HG02840 (cell line): ENCODE measurements around the gene GRIK4.
A peak's percentile ranks its signal among the peaks of the same experiment; 100 is the strongest.

Experiments used
- ATAC-seq: cut with Tn5 transposase; IDR thresholded peaks from one replicate; pipeline ENCODE4 v1.9.1; 2021; ENCODE audit warnings: mild to moderate bottlenecking, moderate library complexity, moderate number of reproducible peaks; ENCODE audit not compliant: unreplicated experiment, low FRiP score

The GRIK4 gene

DNA sequence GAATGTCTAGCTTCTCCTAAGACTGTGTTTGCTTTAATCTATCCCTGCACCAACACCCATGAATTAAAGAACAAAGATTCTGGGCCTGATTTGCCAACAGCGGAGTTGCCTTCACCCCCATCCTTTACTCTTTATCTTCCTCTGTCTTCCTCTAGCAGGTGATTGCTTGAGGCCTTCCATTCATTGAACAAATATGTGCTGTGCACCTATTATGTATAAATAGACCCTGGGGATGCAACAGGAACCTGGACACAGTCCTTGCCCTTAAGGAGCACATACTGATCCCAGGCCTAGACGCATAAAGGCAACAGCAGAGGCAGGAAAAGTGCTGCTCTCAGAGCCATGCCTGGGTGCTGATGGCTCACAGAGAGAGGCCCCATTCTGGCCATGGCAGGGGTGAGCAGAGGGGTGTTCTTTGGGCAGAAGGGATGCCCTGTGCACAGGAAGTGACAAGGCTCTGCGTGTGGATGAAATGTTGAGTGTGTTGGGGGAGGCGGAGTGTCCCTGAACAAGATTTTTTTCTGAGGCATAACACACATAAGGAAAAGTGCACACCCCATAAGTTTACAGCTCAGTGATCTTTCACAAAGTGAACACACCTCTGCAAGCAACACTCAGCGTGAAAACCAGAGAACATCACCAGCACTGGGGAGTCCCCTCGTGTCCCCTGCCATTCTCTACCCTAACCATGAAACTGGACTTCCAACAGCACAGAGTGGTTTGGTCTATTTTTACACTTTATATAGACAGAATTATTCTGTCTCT, 145.9 kb downstream of the GRIK4 start:
- ATAC-seq = peak; percentile 48

- peak; percentile 56 for ATAC-seq
These were observed 146.5 kb downstream of the GRIK4 start for GRCh38 chr11:120658071-120658423.

- ATAC-seq = no peak
These were observed 147.5 kb downstream of the GRIK4 start for GRCh38 chr11:120659076-120659475.

DNA sequence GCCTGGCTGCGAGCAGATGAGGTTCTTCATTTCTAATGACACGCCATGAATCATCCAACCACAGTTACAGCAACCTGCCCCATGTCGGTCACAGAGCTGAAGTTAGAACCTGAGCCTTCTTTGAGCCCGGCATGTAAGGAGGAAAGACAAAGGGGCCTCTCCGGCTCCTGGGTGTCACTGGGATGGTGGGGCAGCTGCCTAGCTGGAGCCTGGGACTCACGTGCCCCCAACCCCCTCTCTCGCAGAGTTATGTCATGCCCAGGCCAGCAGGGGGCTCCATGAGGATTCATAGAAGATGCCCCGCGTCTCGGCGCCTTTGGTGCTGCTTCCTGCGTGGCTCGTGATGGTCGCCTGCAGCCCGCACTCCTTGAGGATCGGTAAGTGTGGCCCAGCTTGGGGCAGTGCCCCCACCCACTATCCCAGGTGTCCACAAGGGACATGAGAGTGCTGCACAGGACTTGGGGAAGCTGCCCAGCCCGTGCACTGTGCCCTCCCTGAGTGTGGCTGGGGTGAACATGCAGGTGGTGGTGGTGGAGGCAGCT, 148.5 kb downstream of the GRIK4 start:
- ATAC-seq = no peak

GRCh38 chr11:120662071-120662676, 150.6 kb downstream of the GRIK4 start:
- no peak for ATAC-seq

GRCh38 chr11:120663142-120663541, 151.6 kb downstream of the GRIK4 start:
- no peak for ATAC-seq

DNA sequence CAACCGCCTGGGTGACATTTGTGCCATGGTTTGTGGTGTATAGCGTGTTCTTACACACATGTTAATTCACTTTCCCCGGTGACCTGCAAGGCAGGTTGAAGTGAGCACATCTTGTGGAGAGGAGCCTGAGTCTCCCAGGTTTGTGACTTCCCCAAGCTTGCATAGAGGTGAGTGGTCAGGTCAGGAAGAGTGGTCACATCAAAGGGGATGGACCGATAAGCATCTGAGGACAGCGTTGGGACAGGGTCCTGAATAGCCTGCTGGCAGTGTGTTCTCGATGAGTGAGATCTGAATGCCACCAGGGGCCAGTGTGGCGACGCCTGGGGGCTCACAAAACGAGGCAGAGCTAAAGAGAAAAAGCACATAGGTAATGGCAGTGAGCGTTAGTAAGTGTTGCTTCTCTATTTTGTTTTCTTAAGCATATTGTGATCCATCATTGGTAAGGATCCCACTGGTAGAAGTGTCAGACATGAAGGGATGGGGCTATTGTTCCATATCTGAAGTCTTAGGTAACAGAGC, 154.6 kb downstream of the GRIK4 start:
- ATAC-seq = no peak

DNA sequence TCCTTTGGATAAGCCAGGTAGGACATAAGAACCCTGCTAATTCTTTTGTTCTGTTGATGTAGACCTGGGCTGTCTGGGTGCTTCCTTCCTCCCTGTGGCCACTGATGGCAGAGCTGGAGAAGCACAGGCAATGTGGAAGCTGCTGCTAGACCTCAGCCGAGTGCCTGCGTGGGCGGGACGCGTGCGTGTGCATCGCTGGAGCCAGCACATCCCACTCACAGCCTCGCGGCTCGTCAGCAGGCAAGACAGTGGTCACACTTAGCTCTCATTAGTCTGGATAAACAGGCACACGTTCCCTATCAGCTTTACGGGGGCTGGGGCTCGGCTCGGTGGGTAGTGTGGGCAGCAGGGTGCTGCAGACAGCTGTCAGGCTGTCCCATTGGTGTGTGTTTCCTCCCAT, 155.7 kb downstream of the GRIK4 start:
- no peak for ATAC-seq

GRCh38 chr11:120667934-120668333, 156.4 kb downstream of the GRIK4 start:
- no peak for ATAC-seq

- no peak for ATAC-seq
These were observed 157.0 kb downstream of the GRIK4 start for GRCh38 chr11:120668537-120668936.

DNA sequence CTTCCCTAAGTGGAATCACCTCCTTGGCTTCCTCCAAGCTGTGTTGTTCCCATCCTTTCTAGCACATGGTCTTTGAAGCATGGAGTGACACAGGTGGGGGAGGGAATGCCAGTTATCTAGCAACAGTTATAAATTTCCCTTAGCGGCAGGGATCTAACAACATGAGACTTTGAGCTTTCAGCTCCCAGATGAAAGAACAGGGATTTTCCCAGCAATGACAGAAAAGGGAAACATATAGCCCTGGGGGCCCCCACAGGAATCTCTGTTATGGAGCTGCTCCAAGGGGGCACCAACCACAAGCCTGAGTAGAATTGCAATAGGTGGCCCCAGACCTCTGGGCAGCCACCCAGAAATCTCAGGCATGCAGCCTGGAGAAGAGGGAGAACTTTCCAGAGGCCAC, 163.0 kb downstream of the GRIK4 start:
- no peak for ATAC-seq

DNA sequence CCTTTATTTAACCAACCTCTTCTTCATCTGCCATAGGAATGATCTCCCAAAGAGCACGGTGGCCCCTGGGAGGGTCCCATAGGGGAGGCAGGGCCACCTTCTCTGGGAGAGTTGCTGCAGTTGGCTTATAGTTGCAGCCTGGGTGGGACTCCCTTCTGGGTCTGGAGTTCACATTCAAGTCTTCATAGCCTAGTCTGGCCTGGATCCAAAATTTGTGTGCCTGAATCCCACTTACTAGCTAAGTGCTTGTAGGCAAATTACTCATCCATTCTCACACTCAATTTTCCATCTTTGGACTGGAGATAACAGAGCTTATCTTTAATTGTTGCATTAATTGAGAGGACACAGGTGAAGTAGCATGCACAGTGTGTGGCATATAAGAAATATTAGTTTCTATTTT, 163.6 kb downstream of the GRIK4 start:
- ATAC-seq = no peak

DNA sequence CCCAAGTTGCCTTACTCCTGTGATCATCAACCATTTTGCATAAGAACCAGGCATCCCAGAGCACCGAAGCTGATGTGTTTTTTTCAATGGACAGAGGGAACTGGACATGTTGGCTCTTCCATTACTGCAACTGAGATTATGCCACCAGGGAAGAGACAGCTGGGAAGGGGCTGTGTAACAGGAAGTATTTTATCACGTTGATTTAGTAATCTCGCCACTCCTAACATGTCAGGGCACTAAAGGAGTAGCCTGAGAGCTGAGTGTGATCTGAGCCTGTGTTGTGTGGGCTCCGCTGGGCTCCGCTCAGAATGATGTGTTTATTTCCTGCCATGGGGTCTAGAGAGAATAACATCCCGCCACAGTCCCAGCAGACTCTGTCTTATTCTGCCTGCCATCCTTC, 165.4 kb downstream of the GRIK4 start:
- ATAC-seq = no peak

DNA sequence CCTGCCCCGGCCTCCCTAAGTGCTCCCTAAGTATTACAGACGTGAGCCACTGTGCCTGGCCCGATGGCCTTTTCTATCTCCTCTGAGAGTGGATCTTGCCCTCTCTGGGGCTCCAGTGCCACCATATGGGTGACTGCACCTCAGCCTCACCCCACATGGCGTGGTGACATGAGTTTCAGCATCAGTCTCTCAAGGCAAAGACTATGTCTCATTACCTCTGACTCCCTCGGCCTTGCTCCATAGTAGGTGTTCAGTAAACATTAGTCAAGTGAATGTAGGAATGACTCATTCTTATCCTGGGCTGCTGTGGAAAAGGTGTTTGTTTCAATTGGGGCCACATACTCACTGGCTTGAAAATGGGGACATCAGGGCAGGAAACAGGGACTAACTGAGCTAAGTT, 168.8 kb downstream of the GRIK4 start:
- ATAC-seq = no peak

- ATAC-seq = no peak
These were observed 170.1 kb downstream of the GRIK4 start for GRCh38 chr11:120681434-120682331.

GRCh38 chr11:120682332-120682649, 170.7 kb downstream of the GRIK4 start:
- no peak for ATAC-seq

- ATAC-seq = no peak
These were observed 171.3 kb downstream of the GRIK4 start for GRCh38 chr11:120682866-120683265.

DNA sequence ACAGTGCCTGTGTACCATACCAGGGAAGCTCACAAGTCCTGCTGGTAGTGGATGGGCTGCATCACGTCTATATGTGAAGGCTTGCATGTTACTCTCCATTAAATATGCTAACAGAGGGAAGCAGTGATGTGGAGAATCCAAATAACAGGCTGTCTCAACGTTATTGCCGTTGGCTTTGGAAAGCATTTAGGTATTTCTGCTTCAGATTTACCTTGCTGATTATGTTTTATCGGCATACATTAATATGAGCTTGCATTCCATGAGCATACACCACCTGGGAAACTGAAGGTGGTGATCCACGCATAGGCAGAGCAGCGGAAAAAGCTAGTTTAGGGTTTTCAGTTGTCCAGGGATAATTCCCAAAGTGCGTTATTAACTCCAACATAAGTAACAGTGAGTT, 175.0 kb downstream of the GRIK4 start:
- ATAC-seq = no peak

DNA sequence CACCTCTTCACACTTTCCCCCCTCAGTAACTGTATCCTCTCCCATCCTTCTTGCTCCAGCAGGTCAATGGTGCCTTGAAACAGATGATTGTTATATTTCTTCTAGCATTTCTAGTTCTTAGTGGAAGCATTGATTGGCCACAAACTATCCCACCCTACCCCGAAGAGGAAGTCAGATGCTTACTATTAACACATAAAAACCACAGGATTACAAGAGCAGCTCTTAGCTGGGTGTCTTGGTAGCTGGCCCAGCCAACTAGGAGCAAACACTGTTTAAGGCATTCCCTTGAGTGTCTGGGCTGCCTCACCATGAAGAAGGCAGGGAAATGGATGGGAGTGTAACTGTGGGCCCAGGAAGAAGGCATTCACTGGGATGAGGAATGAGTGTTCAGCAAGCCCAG, 176.6 kb downstream of the GRIK4 start:
- no peak for ATAC-seq

DNA sequence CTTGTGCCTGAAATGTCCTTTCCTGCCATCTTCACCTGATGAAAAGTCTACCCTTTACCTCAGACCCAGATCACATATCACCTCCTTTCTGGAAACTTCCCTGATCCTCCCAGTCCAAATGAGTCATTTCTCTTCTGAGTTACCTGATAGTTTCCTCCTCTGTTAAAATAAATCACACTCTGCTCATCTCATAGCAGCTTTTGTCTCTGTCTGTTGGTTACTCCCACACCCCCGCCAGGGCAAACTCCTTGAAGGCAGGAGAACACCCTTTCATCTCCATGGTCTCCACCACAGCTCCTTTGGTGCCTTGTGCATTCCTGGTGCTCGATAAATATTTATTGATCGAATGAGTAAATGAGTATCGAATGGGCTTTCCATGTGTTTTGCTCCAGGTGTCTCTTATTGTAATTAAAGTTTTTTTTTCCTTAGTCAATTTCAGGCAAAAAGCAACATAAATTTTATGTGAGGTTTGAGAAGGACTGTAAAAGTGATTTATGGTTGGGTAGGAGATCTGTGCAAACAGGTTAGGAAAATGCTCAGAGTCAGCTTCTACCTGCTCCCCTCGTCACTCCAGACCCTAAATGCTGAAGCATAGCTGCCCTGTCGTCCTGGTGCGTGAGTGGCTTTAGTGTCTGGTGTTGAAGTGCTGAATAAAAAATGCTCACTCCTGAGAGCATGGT, 178.2 kb downstream of the GRIK4 start:
- ATAC-seq = no peak
